ENCODE data around the gene DCLK1.
"Not testable (repeated sequence)": the region's sequence is repeated elsewhere in the genome, so short reads cannot be mapped to it uniquely, and the experiment has no call there.

Gene DCLK1

GRCh38 chr13:35987572-35988513 lies 143.3 kb downstream of the DCLK1 start:
- H3K27me3 ChIP-seq (replicated peaks; ENCODE audit: control insufficient read depth, insufficient read depth, low read length): no peaks in the 10 kb centered on the region
- H3K36me3 ChIP-seq (ENCODE audit: control insufficient read depth, insufficient read depth, low read length): no peaks in the 10 kb centered on the region
- no peak for DNase-seq (ENCODE audit: extremely low read depth, insufficient read length)
- no peak overlapping the region for H3K4me3 ChIP-seq (replicated peaks; ENCODE audit: low read depth, low read length)
- TF ChIP-seq, protein P1, sequence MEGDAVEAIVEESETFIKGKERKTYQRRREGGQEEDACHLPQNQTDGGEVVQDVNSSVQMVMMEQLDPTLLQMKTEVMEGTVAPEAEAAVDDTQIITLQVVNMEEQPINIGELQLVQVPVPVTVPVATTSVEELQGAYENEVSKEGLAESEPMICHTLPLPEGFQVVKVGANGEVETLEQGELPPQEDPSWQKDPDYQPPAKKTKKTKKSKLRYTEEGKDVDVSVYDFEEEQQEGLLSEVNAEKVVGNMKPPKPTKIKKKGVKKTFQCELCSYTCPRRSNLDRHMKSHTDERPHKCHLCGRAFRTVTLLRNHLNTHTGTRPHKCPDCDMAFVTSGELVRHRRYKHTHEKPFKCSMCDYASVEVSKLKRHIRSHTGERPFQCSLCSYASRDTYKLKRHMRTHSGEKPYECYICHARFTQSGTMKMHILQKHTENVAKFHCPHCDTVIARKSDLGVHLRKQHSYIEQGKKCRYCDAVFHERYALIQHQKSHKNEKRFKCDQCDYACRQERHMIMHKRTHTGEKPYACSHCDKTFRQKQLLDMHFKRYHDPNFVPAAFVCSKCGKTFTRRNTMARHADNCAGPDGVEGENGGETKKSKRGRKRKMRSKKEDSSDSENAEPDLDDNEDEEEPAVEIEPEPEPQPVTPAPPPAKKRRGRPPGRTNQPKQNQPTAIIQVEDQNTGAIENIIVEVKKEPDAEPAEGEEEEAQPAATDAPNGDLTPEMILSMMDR (IDR thresholded peaks at IDR 0.05; ENCODE audit: insufficient read depth, low read length, poor library complexity, severe bottlenecking): no peak

GRCh38 chr13:35984776-35985453 lies 146.3 kb downstream of the DCLK1 start:
- Histone ChIP-seq H3K27me3 (replicated peaks; ENCODE audit: control insufficient read depth, insufficient read depth, low read length) (no peaks in the 10 kb centered on the region), H3K36me3 (ENCODE audit: control insufficient read depth, insufficient read depth, low read length) (no peaks in the 10 kb centered on the region), H3K4me3 (replicated peaks; ENCODE audit: low read depth, low read length) (no peak overlapping the region)
- DNase-seq (ENCODE audit: extremely low read depth, insufficient read length): no peak
- TF ChIP-seq, protein P1 (IDR thresholded peaks at IDR 0.05; ENCODE audit: insufficient read depth, low read length, poor library complexity, severe bottlenecking): no peak

GRCh38 chr13:35984287-35984686 lies 146.9 kb downstream of the DCLK1 start:
- TF ChIP-seq, protein P1 (IDR thresholded peaks at IDR 0.05; ENCODE audit: insufficient read depth, low read length, poor library complexity, severe bottlenecking): no peak
- no peaks in the 10 kb centered on the region for H3K36me3 ChIP-seq (ENCODE audit: control insufficient read depth, insufficient read depth, low read length)
- H3K4me3 ChIP-seq (replicated peaks; ENCODE audit: low read depth, low read length): no peak overlapping the region
- H3K27me3 ChIP-seq (replicated peaks; ENCODE audit: control insufficient read depth, insufficient read depth, low read length): no peaks in the 10 kb centered on the region
- no peak for DNase-seq (ENCODE audit: extremely low read depth, insufficient read length)

GRCh38 chr13:35983703-35984102 lies 147.5 kb downstream of the DCLK1 start:
- H3K4me3 ChIP-seq (replicated peaks; ENCODE audit: low read depth, low read length); H3K27me3 ChIP-seq (replicated peaks; ENCODE audit: control insufficient read depth, insufficient read depth, low read length); H3K36me3 ChIP-seq (ENCODE audit: control insufficient read depth, insufficient read depth, low read length); DNase-seq (ENCODE audit: extremely low read depth, insufficient read length): not testable (repeated sequence)

DNA sequence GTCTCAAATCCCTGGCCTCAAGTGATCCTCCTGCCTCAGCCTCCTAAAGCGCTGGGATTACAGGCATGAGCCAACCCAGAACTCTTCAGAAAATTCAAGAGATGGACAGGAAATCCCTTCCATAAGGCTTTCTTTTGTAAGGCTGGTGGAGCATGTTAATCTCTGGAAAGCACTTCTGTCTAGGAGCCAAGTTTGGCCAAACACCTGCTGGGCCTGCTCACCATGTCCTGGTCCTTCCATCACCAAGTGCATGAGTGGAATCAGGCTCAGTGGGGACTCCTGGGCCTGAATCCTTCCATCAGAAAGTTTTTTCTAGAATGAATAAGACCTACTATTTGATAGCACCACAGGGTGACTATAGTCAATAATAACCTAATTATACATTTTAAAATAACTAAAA lies 148.0 kb downstream of the DCLK1 start:
- no peak overlapping the region for H3K4me3 ChIP-seq (replicated peaks; ENCODE audit: low read depth, low read length)
- no peaks in the 10 kb centered on the region for H3K27me3 ChIP-seq (replicated peaks; ENCODE audit: control insufficient read depth, insufficient read depth, low read length)
- no peak for DNase-seq (ENCODE audit: extremely low read depth, insufficient read length)
- no peaks in the 10 kb centered on the region for H3K36me3 ChIP-seq (ENCODE audit: control insufficient read depth, insufficient read depth, low read length)
- TF ChIP-seq, protein P1 (IDR thresholded peaks at IDR 0.05; ENCODE audit: insufficient read depth, low read length, poor library complexity, severe bottlenecking): no peak

DNA sequence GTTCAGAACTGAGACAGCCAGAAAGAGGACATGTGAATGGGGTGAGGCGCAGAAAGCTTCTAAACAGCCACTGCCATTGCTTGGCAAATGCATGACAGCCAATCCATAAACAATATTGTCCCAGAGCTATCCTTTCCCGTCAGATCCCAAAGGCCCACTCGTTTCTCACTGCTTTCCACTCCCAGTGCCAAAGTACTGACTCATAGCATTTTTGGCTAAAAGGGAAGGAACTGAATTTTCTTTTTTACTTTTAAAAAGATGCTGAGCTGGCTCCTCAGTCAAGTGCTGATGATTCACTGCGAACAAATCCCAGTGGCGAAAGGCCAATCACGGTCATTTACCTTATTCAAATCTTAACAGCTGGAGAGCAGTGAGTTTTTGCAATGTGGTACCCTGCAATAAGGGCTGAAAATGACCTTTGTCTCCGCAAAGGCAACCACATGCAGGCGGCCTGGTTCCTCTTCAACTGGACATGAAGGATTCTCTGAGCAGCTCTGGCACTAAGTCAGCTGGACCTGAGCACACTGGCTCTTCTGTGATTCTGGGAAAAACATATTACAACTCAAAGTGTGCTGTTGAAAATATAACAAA lies 151.7 kb downstream of the DCLK1 start:
- no peak for DNase-seq (ENCODE audit: extremely low read depth, insufficient read length)
- Histone ChIP-seq H3K27me3 (replicated peaks; ENCODE audit: control insufficient read depth, insufficient read depth, low read length) (no peaks in the 10 kb centered on the region), H3K36me3 (ENCODE audit: control insufficient read depth, insufficient read depth, low read length) (no peaks in the 10 kb centered on the region), H3K4me3 (replicated peaks; ENCODE audit: low read depth, low read length) (no peak overlapping the region)
- TF ChIP-seq, protein P1 (IDR thresholded peaks at IDR 0.05; ENCODE audit: insufficient read depth, low read length, poor library complexity, severe bottlenecking): no peak

Measured in GM06990 (cell line).